Endothelial cell of umbilical vein (primary cell): ENCODE data around the gene ANKMY1. TPM values are rescaled to one million over a fixed set of nuclear protein-coding genes. Genes with fewer than 3 reads are reported as not detected.

Source experiments
- BruUV-seq: library from RNA; stranded (reverse); fragments of 400-500 nt; replicated peaks from 2 replicates; lab custom pipeline; 2021; lab: Mats Ljungman, UMichigan
- CTCF ChIA-PET: fragments of 300-600, 350-600 bp; sonication (Branson Sonifier 250); formaldehyde crosslinking; loops from one replicate; lab custom pipeline; 2021; ENCODE audit warnings: antibody characterized with exemption, inconsistent platforms; lab: Charles Lee
- POLR2A ChIA-PET: fragments of 300-600, 350-600 bp; sonication (Branson Sonifier 250); formaldehyde crosslinking; loops from one replicate; lab custom pipeline; 2021; ENCODE audit warnings: antibody characterized with exemption, inconsistent platforms; lab: Charles Lee
- DNase-seq: peaks from one replicate; pipeline ENCODE4 v3.0.0-alpha.2; 2011; ENCODE audit warnings: low read depth, low spot score
- FAIRE-seq: peaks from 2 replicates; lab custom pipeline; 2011; peaks lifted over from hg19 to GRCh38; lab: Jason Lieb, UNC
- H2AFZ ChIP-seq: 2 replicates; pipeline ENCODE4 v1.6.0; 2012; ENCODE audit warnings: low read depth, low read length, control low read depth, inconsistent platforms
- H3K27ac ChIP-seq: 2 replicates; pipeline ENCODE4 v1.5.1; 2011; ENCODE audit warnings: low read depth, mild to moderate bottlenecking, control low read depth, low read length, moderate library complexity; ENCODE audit not compliant: insufficient read depth
- H3K27me3 ChIP-seq, 2 experiments: 2 replicates each; pipeline versions ENCODE4 v1.6.0 to v1.6.1; 2011; ENCODE audit warnings: low read length in 2 of 2, mixed read lengths in 1 of 2; ENCODE audit not compliant: control insufficient read depth in 2 of 2, insufficient read depth in 2 of 2
- H3K36me3 ChIP-seq, 2 experiments: 2 replicates in 1 of 2; 3 replicates in 1 of 2; pipeline ENCODE4 v1.5.1; 2011; ENCODE audit warnings: low read length in 2 of 2, mild to moderate bottlenecking in 1 of 2, moderate library complexity in 1 of 2; ENCODE audit not compliant: control insufficient read depth in 2 of 2, insufficient read depth in 2 of 2; ENCODE audit errors: extremely low read depth in 1 of 2
- H3K4me1 ChIP-seq: 3 replicates; pipeline ENCODE4 v1.5.1; 2011; ENCODE audit warnings: mild to moderate bottlenecking, low read length; ENCODE audit not compliant: control insufficient read depth, insufficient read depth; ENCODE audit errors: extremely low read depth
- H3K4me2 ChIP-seq: 2 replicates; pipeline ENCODE4 v1.6.1; 2011; ENCODE audit warnings: low read length, control low read depth, mixed read lengths; ENCODE audit not compliant: insufficient read depth
- H3K4me3 ChIP-seq, 3 experiments: fragments of 200-600 bp in 1 of 3; sonication (generic), shearing (Covaris generic) in 1 of 3; replicated peaks in 1 of 3; 2 replicates each; pipeline ENCODE4 v1.5.1; 2011 to 2016; ENCODE audit warnings: control low read depth in 3 of 3, low read length in 3 of 3, mild to moderate bottlenecking in 2 of 3, inconsistent platforms in 1 of 3, low read depth in 1 of 3, moderate library complexity in 1 of 3; ENCODE audit not compliant: insufficient read depth in 1 of 3
- H3K79me2 ChIP-seq: 2 replicates; pipeline ENCODE4 v1.6.0; 2012; ENCODE audit warnings: low read length, inconsistent platforms; ENCODE audit not compliant: control insufficient read depth, insufficient read depth
- H3K9ac ChIP-seq: replicated peaks from 2 replicates; pipeline ENCODE3; 2011; ENCODE audit warnings: low read length, control low read depth; ENCODE audit not compliant: insufficient read depth; ENCODE audit errors: extremely low read depth
- H3K9me1 ChIP-seq: replicated peaks from 3 replicates; pipeline ENCODE4 v1.6.0; 2011; ENCODE audit warnings: mild to moderate bottlenecking, low read length; ENCODE audit not compliant: control insufficient read depth, insufficient read depth; ENCODE audit errors: extremely low read depth
- H3K9me3 ChIP-seq: replicated peaks from 2 replicates; pipeline ENCODE4 v1.5.1; 2012; ENCODE audit warnings: low read length, inconsistent platforms; ENCODE audit not compliant: control insufficient read depth, insufficient read depth
- H4K20me1 ChIP-seq: replicated peaks from 2 replicates; pipeline ENCODE3; 2011; ENCODE audit warnings: mild to moderate bottlenecking, low read length; ENCODE audit not compliant: control insufficient read depth, insufficient read depth; ENCODE audit errors: extremely low read depth
- EZH2 ChIP-seq: IDR thresholded peaks from 2 replicates; pipeline ENCODE4 v1.6.1; 2012; ENCODE audit warnings: borderline replicate concordance, low read depth, mild to moderate bottlenecking, moderate library complexity, low read length, inconsistent platforms; ENCODE audit not compliant: severe bottlenecking
- FOS ChIP-seq: IDR thresholded peaks from 2 replicates; pipeline ENCODE4 v1.6.1; 2011; ENCODE audit warnings: mild to moderate bottlenecking, low read length, moderate library complexity, borderline replicate concordance; ENCODE audit not compliant: insufficient read depth
- GATA2 ChIP-seq: IDR thresholded peaks from 2 replicates; pipeline ENCODE4 v1.7.0; 2011; ENCODE audit warnings: low read depth, mild to moderate bottlenecking, moderate library complexity, mixed read lengths, low read length; ENCODE audit not compliant: insufficient read length, insufficient read depth
- JUN ChIP-seq: IDR thresholded peaks from 2 replicates; pipeline ENCODE4 v1.6.1; 2011; ENCODE audit warnings: borderline replicate concordance, low read depth; ENCODE audit not compliant: insufficient read length, insufficient read depth
- MYC ChIP-seq: IDR thresholded peaks from one replicate; pipeline ENCODE4 v1.6.1; 2011; ENCODE audit warnings: mild to moderate bottlenecking, low read depth, low read length
- POLR2A ChIP-seq: IDR thresholded peaks from 2 replicates; pipeline ENCODE4 v1.6.1; 2012; ENCODE audit warnings: low read depth, mild to moderate bottlenecking, control low read depth, low read length
- POLR2AphosphoS5 ChIP-seq: IDR thresholded peaks from 2 replicates; pipeline ENCODE4 v1.6.1; 2012; ENCODE audit warnings: low read depth, mild to moderate bottlenecking, control low read depth, low read length, moderate library complexity; ENCODE audit not compliant: insufficient read depth
- dilution Hi-C: fragments of 300-500 bp; cut with MboI; formaldehyde crosslinking; loops from one replicate; pipeline ENCODE4 v1.15.0; 2019; ENCODE audit warnings: low sequenced_read_pairs; ENCODE audit not compliant: extremely low pct_ligation_motif_present
- intact Hi-C: fragments of 100-400 bp; cut with micrococcal nuclease; formaldehyde crosslinking; loops from one replicate; pipeline ENCODE4 v1.10.0; 2022
- polyA plus RNA-seq, 4 experiments: library from polyadenylated mRNA; depleted of rRNA in 3 of 4; stranded (reverse) in 3 of 4; unstranded in 1 of 4; fragments of >200 nt; gene quantifications; 2 replicates each; pipeline versions ENCODE4 v1.2.1 to v1.2.3, GENCODE V29; 2011 to 2012; ENCODE audit warnings: missing spikeins in 1 of 4
- total RNA-seq: library from RNA; stranded (reverse); gene quantifications from 2 replicates; pipeline ENCODE4 v1.2.3, GENCODE V29; 2021
- TF ChIP-seq, protein P1 (sequence below): IDR thresholded peaks from 2 replicates; pipeline ENCODE4 v1.6.1; 2011; ENCODE audit not compliant: insufficient read depth, insufficient read length
- TF ChIP-seq, protein P2 (sequence below), 2 donors: IDR thresholded peaks; 1 replicate in 1 of 2; 2 replicates in 1 of 2; pipeline ENCODE4 v1.5.1; 2011; ENCODE audit warnings: low read length in 2 of 2, mild to moderate bottlenecking in 2 of 2, moderate library complexity in 2 of 2, control low read depth in 1 of 2, inconsistent platforms in 1 of 2, low read depth in 1 of 2; ENCODE audit not compliant: insufficient read depth in 1 of 2; ENCODE audit errors: extremely low read depth in 1 of 2

ANKMY1 gene
- total and polyA plus RNA-seq, 2 donors (not counting 3 experiments of a cell fraction or from before 2014, with no cell fraction given) = 9.0 to 16.0 TPM

DNA sequence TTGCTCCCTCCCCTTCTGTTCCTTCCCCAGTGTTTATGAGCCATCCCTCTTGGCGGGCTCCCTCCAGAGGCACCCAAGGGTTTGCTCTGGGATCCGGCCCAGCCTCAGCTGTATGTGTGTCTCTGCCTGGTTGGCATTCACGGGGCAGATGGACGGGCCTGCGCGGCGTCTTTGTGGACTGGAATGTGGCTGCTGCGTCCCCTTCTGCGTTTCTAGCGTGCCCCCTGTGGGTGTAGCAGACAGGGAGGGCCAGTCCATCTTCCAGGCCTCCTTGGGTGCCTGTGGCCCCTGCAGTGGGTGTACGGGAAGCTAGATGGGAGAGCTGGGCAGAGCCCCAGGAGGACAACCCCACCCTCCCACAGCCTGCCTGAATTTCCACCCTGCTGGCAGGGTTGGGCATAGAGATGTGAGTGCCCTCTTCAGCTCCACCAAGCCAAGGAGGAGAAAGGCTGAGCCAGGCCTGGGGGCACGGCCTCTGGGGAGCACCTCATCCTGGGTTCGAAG, 106.6 kb downstream of the ANKMY1 start:
- POLR2A ChIA-PET = no interaction called here
- Histone ChIP-seq H2AFZ (no peak overlapping the region), H3K9me3 (no peaks in the 10 kb centered on the region), H3K9ac (no peak overlapping the region), H3K9me1 (no peaks in the 10 kb centered on the region), H3K36me3 (no peaks in the 10 kb centered on the region), H4K20me1 (no peaks in the 10 kb centered on the region), H3K27ac (no peak overlapping the region), H3K4me2 (no peak overlapping the region), H3K27me3 (peaks cover 19 to 22% of the 10 kb centered on the region in 2 experiments), H3K4me3 (no peak overlapping the region), H3K79me2 (no peaks in the 10 kb centered on the region), H3K4me1 (no peaks in the 10 kb centered on the region)
- no peak for FAIRE-seq
- CTCF ChIA-PET = no interaction called here
- intact Hi-C loops (no loop called here), dilution Hi-C loops (no loop called here)
- no peak for DNase-seq
- TF ChIP-seq POLR2AphosphoS5 (no peak), FOS (no peak), EZH2 (no peak), POLR2A (no peak), MYC (no peak), JUN (no peak), GATA2 (no peak)
- TF ChIP-seq, protein P1, sequence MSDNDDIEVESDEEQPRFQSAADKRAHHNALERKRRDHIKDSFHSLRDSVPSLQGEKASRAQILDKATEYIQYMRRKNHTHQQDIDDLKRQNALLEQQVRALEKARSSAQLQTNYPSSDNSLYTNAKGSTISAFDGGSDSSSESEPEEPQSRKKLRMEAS = no peak
- TF ChIP-seq, protein P2, sequence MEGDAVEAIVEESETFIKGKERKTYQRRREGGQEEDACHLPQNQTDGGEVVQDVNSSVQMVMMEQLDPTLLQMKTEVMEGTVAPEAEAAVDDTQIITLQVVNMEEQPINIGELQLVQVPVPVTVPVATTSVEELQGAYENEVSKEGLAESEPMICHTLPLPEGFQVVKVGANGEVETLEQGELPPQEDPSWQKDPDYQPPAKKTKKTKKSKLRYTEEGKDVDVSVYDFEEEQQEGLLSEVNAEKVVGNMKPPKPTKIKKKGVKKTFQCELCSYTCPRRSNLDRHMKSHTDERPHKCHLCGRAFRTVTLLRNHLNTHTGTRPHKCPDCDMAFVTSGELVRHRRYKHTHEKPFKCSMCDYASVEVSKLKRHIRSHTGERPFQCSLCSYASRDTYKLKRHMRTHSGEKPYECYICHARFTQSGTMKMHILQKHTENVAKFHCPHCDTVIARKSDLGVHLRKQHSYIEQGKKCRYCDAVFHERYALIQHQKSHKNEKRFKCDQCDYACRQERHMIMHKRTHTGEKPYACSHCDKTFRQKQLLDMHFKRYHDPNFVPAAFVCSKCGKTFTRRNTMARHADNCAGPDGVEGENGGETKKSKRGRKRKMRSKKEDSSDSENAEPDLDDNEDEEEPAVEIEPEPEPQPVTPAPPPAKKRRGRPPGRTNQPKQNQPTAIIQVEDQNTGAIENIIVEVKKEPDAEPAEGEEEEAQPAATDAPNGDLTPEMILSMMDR (IDR thresholded peaks at IDR 0.05; ENCODE audit: extremely low read depth in 1 of 2, insufficient read depth in 1 of 2, low read depth in 1 of 2, low read length in 2 of 2) = no peak
- no TSS peak for BruUV-seq
